Lower leg skin (tissue), 3 donors: ENCODE measurements around the gene SNRPD2.

Experiments used
- CTCF ChIP-seq, 3 donors: fragments of 450-650 bp; IDR thresholded peaks; one replicate each; pipeline ENCODE4 v1.5.1; 2016; ENCODE audit warnings: antibody characterized with exemption in 3 of 3, mild to moderate bottlenecking in 3 of 3, moderate library complexity in 2 of 3
- POLR2A ChIP-seq, 2 donors: fragments of 450-650 bp; IDR thresholded peaks; one replicate each; pipeline ENCODE4 v1.6.1; 2016 to 2017; ENCODE audit warnings: antibody characterized with exemption in 2 of 2, mild to moderate bottlenecking in 1 of 2, moderate library complexity in 1 of 2

- TF ChIP-seq CTCF (IDR thresholded peaks at IDR 0.05) = no peak
- no peak for TF ChIP-seq POLR2A (IDR thresholded peaks at IDR 0.05)
Measured at GRCh38 chr19:45637890-45638667, 53.7 kb downstream of the SNRPD2 start.
